ENCODE data around the gene PDZD7.
"Not testable (repeated sequence)": the region's sequence is repeated elsewhere in the genome, so short reads cannot be mapped to it uniquely, and the experiment has no call there.

The PDZD7 gene

GRCh38 chr10:101040851-101041250 is 9.9 kb upstream of the PDZD7 start:
- no peak overlapping the region for H3K4me3 ChIP-seq (ENCODE audit: low read depth, low read length)
- TF ChIP-seq CTCF (IDR thresholded peaks at IDR 0.05; ENCODE audit: borderline replicate concordance, insufficient read depth, low read depth, low read length): no peak

GRCh38 chr10:101040061-101040460 is 9.1 kb upstream of the PDZD7 start:
- TF ChIP-seq CTCF (IDR thresholded peaks at IDR 0.05; ENCODE audit: borderline replicate concordance, insufficient read depth, low read depth, low read length): no peak
- H3K4me3 ChIP-seq (ENCODE audit: low read depth, low read length): no peak overlapping the region

DNA sequence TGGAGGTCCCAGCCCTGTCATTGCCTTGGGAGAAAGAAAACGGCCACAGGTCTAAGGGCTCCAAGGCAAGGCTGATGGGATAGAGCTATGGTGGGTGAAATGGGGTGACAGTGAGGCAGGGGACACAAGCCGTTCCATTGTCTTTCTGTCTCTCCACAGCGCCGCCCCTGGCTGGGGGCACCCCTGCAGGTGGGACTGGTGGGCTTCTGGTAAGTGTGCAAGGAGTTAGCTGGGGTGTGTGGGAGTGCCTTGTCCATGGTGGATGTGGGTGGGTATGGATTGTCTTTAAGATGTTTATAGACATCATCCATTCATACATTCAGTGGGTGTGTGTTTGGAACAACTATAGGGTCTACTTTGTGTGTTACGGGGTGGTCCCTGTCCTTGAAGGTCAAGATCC is 7.6 kb upstream of the PDZD7 start:
- no peak for TF ChIP-seq CTCF (IDR thresholded peaks at IDR 0.05; ENCODE audit: borderline replicate concordance, insufficient read depth, low read depth, low read length)

DNA sequence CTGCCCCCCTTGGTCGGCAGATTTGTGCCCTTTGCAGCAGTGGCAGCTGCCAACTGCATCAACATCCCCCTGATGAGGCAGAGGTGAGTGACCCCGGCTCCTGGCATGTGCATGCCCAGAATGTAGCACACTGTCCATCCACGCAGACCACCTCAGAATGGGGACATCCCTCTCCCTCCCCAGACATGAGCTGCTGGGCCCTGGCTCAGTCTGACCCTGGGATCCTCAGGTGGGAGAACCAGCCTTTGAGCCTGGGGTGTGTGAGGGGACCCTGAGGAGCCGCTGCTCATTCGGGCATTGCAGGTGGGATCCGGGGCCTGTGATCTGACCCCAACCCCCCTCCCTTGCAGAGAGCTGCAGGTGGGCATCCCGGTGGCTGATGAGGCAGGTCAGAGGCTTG is 5.8 kb upstream of the PDZD7 start:
- no peak overlapping the region for H3K4me3 ChIP-seq (ENCODE audit: low read depth, low read length)
- TF ChIP-seq CTCF (IDR thresholded peaks at IDR 0.05; ENCODE audit: borderline replicate concordance, insufficient read depth, low read depth, low read length): no peak

More for the DNA sequence above, 7.6 kb upstream of the PDZD7 start:
- no peak overlapping the region for H3K4me3 ChIP-seq (ENCODE audit: low read depth, low read length)

DNA sequence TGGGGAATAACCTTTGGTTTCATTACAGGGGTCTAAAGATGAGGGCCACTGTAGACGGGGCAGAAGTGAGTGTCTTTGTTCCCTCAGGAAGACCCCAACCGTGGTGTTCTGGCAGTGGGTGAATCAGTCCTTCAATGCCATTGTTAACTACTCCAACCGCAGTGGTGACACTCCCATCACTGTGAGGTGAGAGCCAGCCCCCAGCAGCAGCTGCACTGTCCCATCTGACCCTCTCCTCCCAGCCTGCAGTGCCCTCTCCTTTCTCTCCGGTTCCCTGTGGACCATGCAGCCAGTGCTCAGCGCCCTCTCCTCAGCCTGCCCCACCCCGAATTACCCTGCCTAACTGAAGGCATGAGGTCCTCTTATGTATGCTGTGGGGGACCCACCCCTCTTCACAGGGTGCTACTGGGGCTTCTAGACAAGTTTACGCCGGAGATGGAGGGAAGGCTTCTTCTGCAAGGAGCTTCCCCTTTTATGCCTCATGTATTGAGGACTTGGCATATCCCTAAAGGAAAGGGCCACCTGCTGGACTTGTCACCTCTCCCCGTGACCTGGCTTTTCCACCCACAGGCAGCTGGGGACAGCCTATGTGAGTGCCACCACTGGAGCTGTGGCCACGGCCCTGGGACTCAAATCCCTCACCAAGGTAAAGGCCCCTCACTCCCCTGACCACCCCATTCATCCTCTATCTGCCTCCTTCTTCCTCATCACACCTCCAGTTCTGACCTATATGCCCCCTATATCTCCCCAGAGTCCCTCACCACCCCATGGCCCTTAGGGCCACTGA is 5.2 kb upstream of the PDZD7 start:
- H3K4me3 ChIP-seq (ENCODE audit: low read depth, low read length): no peak overlapping the region
- TF ChIP-seq CTCF (IDR thresholded peaks at IDR 0.05; ENCODE audit: borderline replicate concordance, insufficient read depth, low read depth, low read length): no peak

GRCh38 chr10:101035314-101035713 is 4.4 kb upstream of the PDZD7 start:
- no peak for TF ChIP-seq CTCF (IDR thresholded peaks at IDR 0.05; ENCODE audit: borderline replicate concordance, insufficient read depth, low read depth, low read length)
- no peak overlapping the region for H3K4me3 ChIP-seq (ENCODE audit: low read depth, low read length)

GRCh38 chr10:101034404-101034803 is 3.5 kb upstream of the PDZD7 start:
- not testable (repeated sequence) for H3K4me3 ChIP-seq (ENCODE audit: low read depth, low read length)
